GM18867 (cell line): Measurements from ENCODE around the gene MPV17L2.

Experiments used
- ATAC-seq: cut with Tn5 transposase; IDR thresholded peaks from one replicate; pipeline ENCODE4 v1.9.1; 2021; ENCODE audit warnings: mild to moderate bottlenecking, moderate library complexity; ENCODE audit not compliant: unreplicated experiment

Gene MPV17L2

DNA sequence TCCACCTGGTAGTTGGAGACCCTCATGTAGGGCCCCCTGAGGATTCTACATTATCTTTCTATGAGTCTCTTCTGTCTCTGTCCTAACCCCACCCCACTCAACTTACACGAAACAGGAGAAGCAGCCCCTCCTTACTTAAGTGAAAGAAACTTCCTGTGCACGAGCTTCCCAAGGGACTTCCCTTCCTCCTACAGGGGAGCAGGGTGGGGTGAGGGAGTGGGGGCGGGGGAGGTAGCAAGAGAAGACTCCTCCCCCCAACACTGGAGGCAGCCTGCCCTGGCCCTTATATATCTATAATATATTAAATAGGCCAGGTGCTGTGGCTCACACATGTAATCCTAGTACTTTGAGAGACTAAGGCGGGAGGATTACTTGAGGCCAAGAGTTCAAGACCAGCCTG lies 38.8 kb downstream of the MPV17L2 start:
- ATAC-seq = no peak

DNA sequence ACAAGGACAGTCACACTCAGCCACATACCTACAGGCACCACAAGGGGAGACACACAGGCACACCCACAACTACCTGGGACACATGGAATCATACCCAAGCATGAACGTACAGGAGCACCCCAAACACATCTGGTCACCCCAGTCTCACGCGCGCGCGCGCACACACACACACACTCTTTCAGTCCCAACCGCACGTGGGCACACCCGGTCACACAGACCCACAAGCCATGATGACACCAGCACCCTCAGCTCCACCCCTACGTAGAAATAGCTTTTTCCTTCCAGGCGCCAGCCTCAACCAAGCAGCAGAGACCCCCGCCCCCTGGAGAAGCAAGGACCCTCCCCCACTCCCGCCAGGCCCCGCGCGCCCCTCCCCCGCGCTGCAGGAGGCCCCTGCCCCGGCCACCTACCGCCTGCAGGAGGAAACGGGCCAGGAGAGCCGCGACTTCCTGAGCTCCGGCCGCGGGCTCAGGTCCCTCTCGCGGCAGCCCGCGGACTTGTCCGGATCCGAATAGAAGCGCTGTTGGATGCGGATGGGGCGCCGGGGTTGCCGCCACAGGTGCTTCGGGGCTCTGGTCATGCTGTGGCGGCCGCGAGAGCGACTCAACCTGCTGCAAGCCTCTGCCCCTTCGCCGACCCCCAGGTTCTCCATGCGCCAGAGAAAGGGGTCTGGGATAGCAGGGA lies 39.7 kb downstream of the MPV17L2 start:
- ATAC-seq = no peak

DNA sequence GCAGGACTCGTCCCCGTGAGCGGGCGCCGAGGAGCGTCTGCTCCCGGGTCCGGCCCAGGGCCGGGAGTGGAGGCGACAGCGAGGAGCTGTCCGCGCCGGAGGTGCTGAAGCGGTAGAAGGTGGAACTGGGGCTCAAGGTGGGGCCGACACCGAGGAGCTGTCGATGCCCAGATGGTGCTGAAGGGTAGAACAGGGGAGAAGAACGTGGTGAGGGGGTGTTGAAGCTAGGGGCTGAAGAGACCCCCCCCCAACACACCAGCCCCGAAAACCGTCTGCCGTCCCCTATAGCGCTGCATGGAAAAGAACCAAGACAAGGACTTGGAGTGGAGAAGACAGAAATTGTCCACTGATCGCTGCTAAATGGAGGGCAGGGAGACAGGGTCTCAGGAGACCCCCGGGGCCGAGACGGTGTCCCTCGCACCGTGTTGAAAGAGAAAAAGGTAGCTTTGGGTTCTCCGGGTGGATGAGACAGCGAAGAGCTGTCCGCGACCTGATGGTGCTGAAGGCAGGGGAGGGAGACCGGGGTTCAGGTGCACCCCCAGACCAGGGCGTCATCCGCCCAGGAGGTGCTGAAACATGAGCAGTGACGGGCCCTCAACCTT lies 40.3 kb downstream of the MPV17L2 start:
- no peak for ATAC-seq

DNA sequence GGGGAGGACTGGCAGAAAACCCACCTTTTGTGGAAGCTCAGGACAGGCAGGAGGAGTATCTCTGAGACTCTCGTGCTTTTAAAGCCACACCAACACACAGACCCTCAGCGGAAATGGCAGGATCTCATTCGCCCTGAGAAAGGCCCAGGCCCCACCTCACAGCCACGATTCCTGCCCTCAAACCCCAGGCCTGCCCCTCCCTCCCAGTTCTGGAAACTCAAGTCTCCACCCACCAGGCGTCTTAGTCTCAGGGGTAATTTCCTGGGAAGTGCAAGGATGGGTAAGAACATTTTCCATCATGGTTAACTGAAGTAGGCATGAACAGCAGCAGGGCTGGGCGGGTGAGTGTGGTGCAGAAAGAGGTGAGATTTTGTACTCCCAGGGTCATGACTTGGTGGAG lies 41.2 kb downstream of the MPV17L2 start:
- no peak for ATAC-seq

DNA sequence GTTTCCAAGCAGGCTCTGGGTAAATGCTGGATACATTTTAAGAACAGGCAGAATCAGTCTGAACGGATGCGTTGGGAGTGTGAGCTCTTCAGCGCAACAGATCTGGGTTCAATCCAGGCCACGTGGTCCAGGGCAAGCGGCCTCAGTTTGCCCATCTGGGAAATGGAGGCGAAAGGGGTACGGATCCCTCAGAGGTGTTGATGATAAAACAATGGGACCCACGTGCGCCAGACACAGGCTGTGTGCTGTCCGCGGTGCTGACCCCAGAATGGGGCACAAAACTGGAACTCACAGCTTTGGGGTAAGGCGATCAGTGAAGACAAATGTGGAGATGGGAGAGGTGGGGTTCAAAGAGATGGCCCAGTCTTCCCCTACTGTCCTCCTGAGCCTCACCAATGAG lies 46.3 kb downstream of the MPV17L2 start:
- no peak for ATAC-seq

DNA sequence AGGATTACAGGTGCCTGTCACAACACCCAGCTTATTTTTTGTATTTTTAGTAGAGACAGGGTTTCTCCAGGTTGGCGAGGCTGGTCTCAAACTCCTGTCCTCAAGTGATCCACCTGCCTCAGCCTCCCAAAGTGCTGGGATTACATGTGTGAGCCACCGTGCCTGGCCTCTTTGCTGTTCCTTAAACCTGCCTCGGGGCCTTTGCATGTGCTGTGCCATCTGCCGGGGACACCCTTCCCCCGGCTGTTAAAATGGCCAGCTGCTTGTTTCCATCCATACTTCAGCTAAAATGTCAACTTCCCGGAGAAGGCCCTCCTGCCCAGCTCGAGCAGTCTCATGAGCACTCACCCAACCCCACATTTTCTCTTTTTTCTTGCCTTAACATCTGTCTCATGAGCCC lies 52.3 kb downstream of the MPV17L2 start:
- ATAC-seq = no peak
